Mucosa of stomach (tissue), 1 donor: ENCODE results near the gene GYPC.
A peak's percentile ranks its signal among the peaks of the same experiment; 100 is the strongest.

ENCODE experiments used
- H3K27me3 ChIP-seq: one replicate; pipeline ENCODE4 v1.7.0; 2013; ENCODE audit warnings: mild to moderate bottlenecking, low read length; ENCODE audit not compliant: control insufficient read depth, insufficient read depth
- H3K36me3 ChIP-seq: one replicate; pipeline ENCODE4 v1.7.0; 2013; ENCODE audit warnings: low read length; ENCODE audit not compliant: control insufficient read depth, insufficient read depth
- H3K4me1 ChIP-seq: one replicate; pipeline ENCODE4 v1.7.0; 2013; ENCODE audit warnings: mild to moderate bottlenecking, low read length; ENCODE audit not compliant: control insufficient read depth, insufficient read depth
- H3K4me3 ChIP-seq: one replicate; pipeline ENCODE4 v1.7.0; 2013; ENCODE audit warnings: low read length
- H3K9ac ChIP-seq: one replicate; pipeline ENCODE4 v1.7.0; 2013; ENCODE audit warnings: mild to moderate bottlenecking, low read length, moderate library complexity
- H3K9me3 ChIP-seq: one replicate; pipeline ENCODE4 v1.7.0; 2013; ENCODE audit warnings: mild to moderate bottlenecking, low read length, moderate library complexity; ENCODE audit not compliant: control insufficient read depth
- donor health status: Pancreatic carcinoma.

The GYPC gene

DNA sequence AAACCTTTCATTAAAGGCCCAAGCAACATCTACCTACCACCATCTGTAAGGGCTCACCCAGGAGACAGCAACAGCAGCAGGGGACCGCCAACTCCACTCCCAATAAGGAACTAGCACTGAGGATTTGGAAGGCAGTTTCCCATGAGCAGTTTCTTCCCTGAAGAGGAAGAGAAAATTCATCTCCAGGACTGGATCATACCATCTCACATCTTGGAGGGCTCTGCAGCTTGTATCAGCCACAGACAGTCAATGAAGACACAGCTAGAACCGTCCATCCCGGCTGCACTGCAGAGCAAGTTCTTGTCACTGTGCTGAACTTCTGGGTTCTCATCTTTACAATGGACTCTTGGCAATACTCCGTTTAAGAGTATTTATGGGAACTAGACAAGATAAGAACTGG, 2.8 kb upstream of the GYPC start:
- H3K4me3 ChIP-seq: no peak overlapping the region
- H3K4me1 ChIP-seq: peaks cover 4% of the 10 kb centered on the region
- no peaks in the 10 kb centered on the region for H3K9me3 ChIP-seq
- H3K9ac ChIP-seq: no peak overlapping the region
- peaks cover 9% of the 10 kb centered on the region for H3K27me3 ChIP-seq
- no peaks in the 10 kb centered on the region for H3K36me3 ChIP-seq

- peaks cover 9% of the 10 kb centered on the region for H3K27me3 ChIP-seq
- no peaks in the 10 kb centered on the region for H3K9me3 ChIP-seq
- H3K4me3 ChIP-seq: no peak overlapping the region
- H3K36me3 ChIP-seq: no peaks in the 10 kb centered on the region
- H3K4me1 ChIP-seq: peaks cover 4% of the 10 kb centered on the region
- no peak overlapping the region for H3K9ac ChIP-seq
Measured at GRCh38 chr2:126653761-126654160, 2.2 kb upstream of the GYPC start.

DNA sequence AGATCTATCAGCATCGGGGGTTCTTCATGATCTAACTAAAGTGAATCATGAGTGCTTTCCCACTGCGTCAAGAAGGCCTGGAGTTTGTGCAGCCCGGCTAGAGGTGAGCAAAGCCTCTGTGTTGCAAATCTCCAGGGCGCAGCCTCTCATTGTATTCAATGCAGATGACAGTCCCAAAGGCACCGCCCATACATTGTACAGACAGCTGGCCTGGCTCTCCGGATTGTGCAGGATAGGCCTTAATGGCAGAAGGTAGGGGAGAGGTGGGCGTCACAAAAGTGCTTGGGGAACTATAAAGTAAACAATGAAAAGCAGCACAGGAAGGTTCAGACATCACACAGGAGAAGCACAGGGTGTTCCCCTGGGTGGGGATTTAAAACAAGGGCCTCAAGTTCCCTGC, 907 bp upstream of the GYPC start:
- peaks cover 9% of the 10 kb centered on the region for H3K27me3 ChIP-seq
- peak overlapping the region; percentile 71 for H3K9ac ChIP-seq
- no peaks in the 10 kb centered on the region for H3K9me3 ChIP-seq
- no peaks in the 10 kb centered on the region for H3K36me3 ChIP-seq
- peaks cover 7% of the 10 kb centered on the region for H3K4me1 ChIP-seq
- H3K4me3 ChIP-seq: no peak overlapping the region

GRCh38 chr2:126656431-126657147, 631 bp downstream of the GYPC start:
- Histone ChIP-seq H3K9me3 (no peaks in the 10 kb centered on the region), H3K36me3 (no peaks in the 10 kb centered on the region), H3K9ac (peak overlapping the region; percentile 71), H3K4me1 (peaks cover 7% of the 10 kb centered on the region), H3K27me3 (peaks cover 9% of the 10 kb centered on the region), H3K4me3 (peak overlapping the region; percentile 46)

- H3K9ac ChIP-seq: peak overlapping the region; percentile 71
- H3K27me3 ChIP-seq: peaks cover 9% of the 10 kb centered on the region
- H3K9me3 ChIP-seq: no peaks in the 10 kb centered on the region
- peaks cover 7% of the 10 kb centered on the region for H3K4me1 ChIP-seq
- H3K36me3 ChIP-seq: no peaks in the 10 kb centered on the region
- no peak overlapping the region for H3K4me3 ChIP-seq
Measured at GRCh38 chr2:126657148-126657635, 1.2 kb downstream of the GYPC start.

- H3K4me1 ChIP-seq: peaks cover 7% of the 10 kb centered on the region
Measured at GRCh38 chr2:126657636-126658318, 1.8 kb downstream of the GYPC start.

DNA sequence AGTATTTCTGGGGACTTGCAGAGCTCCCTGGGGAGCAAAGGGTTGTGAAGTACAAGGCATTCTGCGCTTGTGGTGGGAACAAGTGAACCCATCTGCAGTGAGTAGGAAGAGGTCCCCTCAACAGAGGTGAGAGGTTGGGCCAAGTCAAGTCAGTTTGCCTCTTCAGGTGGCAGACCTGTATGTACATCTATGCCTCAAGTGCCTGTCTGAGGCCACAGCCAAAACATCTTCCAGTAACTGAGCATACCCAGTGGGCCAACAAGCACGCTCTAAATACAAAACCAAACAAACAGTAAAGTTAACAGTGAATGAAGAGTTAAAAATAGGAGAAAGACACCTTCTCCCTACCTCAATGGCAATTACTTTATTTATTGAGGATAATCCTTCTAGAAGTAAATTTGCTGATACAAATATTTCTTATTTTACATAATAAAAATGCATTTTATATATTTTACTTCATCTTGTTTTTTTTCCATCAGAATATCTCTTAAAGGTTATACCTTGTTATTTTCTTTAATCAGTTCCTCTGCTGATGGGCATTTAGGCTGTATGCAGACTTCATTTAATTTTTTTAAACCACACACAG, 2.5 kb downstream of the GYPC start:
- Histone ChIP-seq H3K4me1 (peaks cover 7% of the 10 kb centered on the region), H3K4me3 (no peak overlapping the region), H3K9me3 (no peaks in the 10 kb centered on the region), H3K36me3 (no peaks in the 10 kb centered on the region), H3K27me3 (peaks cover 9% of the 10 kb centered on the region), H3K9ac (no peak overlapping the region)

More at GRCh38 chr2:126657636-126658318, 1.8 kb downstream of the GYPC start:
- H3K4me3 ChIP-seq: no peak overlapping the region
- peaks cover 9% of the 10 kb centered on the region for H3K27me3 ChIP-seq
- H3K9ac ChIP-seq: no peak overlapping the region
- no peaks in the 10 kb centered on the region for H3K36me3 ChIP-seq
- H3K9me3 ChIP-seq: no peaks in the 10 kb centered on the region

GRCh38 chr2:126658905-126659561, 3.1 kb downstream of the GYPC start:
- peaks cover 9% of the 10 kb centered on the region for H3K27me3 ChIP-seq
- no peaks in the 10 kb centered on the region for H3K36me3 ChIP-seq
- H3K4me1 ChIP-seq: peaks cover 7% of the 10 kb centered on the region
- H3K9me3 ChIP-seq: no peaks in the 10 kb centered on the region
- H3K4me3 ChIP-seq: no peak overlapping the region
- no peak overlapping the region for H3K9ac ChIP-seq

GRCh38 chr2:126659562-126660467, 3.9 kb downstream of the GYPC start:
- H3K36me3 ChIP-seq: no peaks in the 10 kb centered on the region
- peaks cover 9% of the 10 kb centered on the region for H3K27me3 ChIP-seq
- H3K9me3 ChIP-seq: no peaks in the 10 kb centered on the region
- no peak overlapping the region for H3K4me3 ChIP-seq
- H3K9ac ChIP-seq: no peak overlapping the region
- H3K4me1 ChIP-seq: peaks cover 7% of the 10 kb centered on the region

GRCh38 chr2:126660971-126661370, 5.0 kb downstream of the GYPC start:
- no peaks in the 10 kb centered on the region for H3K9me3 ChIP-seq
- no peaks in the 10 kb centered on the region for H3K36me3 ChIP-seq
- H3K9ac ChIP-seq: no peak overlapping the region
- H3K27me3 ChIP-seq: peaks cover 1% of the 10 kb centered on the region
- no peak overlapping the region for H3K4me3 ChIP-seq
- peaks cover 3% of the 10 kb centered on the region for H3K4me1 ChIP-seq
